H54 (cell line): ENCODE data around the gene RASL10B.

Experiments
- DNase-seq: peaks from one replicate; pipeline ENCODE4 v3.0.0; 2011; ENCODE audit warnings: low spot score, mixed read lengths; ENCODE audit not compliant: insufficient read length
- FAIRE-seq: peaks from 3 replicates; lab custom pipeline; 2011; peaks lifted over from hg19 to GRCh38; lab: Jason Lieb, UNC
- POLR2A ChIP-seq: IDR thresholded peaks from 2 replicates; pipeline ENCODE4 v1.6.1; 2011; ENCODE audit warnings: low read depth, mild to moderate bottlenecking, low read length

The RASL10B gene

DNA sequence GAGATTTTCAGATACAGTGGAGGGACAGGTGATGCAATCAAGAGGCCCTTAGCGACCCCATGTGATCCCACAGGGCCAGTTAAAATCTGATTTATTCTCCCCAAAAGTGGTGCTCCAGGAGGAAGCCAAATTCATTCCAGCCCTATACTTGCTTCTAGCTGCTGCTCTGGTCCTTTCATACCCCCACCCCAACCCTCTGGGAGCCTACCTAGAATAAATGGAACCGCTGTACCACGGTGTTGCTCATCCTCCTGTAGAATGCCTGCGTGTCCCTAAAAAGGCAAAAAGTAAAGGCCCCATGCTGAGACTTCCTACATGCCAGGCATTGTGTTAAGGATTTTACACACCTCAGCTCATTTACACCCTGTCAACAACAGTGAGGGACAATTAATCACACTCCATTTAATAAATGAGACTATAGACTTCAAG, 2.0 kb upstream of the RASL10B start:
- DNase-seq (no peak), FAIRE-seq (no peak)
- no peak for TF ChIP-seq POLR2A

DNA sequence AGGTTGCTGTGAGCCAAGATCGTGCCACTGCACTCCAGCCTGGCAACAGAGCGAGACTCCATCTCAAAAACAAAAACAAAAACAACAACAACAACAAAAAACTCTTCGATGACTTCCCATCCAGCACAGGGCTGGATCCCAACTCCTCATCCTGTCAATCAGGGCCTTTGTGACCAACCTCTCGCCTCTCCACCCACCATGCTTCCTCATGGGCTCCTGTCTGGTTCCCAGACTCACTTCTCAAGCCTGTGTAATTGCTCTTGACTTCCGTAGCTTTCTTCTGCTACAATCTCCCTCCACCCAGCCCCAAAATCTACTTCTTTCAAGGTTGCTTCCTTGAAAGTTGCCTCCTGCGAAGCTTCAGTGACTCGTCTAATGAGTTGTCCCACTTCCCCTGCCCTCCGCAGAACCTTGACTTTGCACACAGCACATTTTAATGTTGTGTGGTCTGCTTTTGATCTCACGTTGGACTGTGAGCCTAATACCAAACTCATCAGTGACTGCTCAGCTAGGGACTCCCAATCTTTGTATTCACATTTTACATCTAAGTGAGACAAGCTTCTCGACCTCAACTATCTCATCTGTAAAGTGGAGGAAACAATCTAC, 936 bp upstream of the RASL10B start:
- DNase-seq, result no peak
- no peak for TF ChIP-seq POLR2A
- FAIRE-seq, result no peak

DNA sequence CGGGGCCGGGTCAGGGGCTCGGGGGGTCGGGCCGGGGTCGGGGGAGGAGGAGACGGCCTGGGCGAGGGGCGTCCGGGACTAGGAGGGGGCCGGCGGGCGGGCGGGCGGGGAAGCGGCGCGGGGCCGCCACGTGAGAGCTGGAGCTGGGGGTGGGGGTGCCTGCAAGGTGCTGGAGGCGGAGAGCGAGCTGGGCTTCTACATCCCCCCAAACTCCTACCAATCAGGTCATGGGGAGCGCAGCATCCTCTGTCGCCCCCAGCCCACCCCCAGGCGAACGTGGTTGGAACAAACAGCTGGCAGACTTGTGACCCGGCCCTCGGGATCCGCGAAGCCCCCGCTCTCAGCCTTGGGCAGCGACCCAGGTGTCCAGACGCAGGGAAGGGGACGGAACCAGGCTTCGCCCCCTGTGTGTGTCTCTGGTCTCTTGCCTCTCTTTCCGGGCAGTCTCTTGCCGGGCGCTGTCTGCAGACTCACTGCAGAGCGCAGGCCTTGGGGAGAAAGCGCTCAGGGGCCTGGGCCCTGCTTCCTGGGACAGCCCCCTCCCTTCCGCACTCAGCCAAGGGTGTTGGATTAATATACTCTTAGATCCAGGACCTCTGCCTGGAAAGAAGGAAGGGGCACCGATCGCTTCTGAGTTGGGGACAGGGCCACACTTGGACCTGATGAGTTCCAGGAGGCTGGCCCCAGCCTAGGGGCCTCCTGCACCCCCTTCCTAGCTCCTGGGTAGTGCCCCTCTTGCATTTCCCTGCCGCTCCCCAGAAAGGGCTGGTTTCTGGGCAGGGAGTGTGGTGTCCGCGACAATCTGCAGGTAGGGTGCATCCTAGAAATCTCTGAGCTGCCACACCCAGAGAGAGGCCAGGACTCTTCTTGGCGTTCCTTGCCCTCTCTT, 722 bp downstream of the RASL10B start:
- TF ChIP-seq POLR2A, result no peak
- FAIRE-seq, result no peak
- DNase-seq, result no peak

DNA sequence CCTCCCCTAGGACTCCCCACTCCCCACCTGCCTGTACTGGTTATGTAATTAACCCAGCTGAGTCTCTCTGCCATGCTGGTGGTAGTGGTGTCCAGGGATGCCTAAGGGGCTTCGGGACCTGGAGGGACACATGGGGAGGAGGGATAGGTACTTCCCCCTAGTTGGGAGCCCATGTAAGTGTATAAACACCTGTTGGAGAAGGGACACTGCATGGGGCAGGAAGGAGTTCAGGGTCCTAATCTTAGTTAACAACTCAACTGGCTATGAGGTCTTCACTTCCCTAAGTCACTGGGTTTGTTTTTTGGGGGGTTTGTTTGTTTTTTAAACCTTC, 1.3 kb downstream of the RASL10B start:
- FAIRE-seq (no peak), DNase-seq (no peak)
- TF ChIP-seq POLR2A, result no peak

DNA sequence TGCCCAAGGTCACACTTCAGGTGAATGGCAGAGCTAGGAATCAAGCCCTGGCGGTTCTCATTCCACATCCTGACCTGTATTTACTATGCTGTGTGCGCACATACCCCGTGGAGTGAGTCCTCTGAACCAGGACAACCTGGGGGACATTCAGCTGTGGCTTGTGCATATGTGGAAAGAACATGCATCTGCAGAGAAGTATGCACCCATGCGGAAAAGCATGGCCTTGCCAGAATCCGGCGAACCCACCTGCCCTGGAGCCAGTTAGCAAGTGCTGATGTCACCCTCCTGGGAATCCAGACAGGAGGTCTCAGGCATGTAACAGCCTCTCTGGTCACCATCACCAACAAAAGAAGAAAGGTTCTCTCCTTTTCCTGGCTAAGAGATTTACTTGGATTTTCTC, 1.9 kb downstream of the RASL10B start:
- TF ChIP-seq POLR2A, result no peak
- DNase-seq, result no peak
- FAIRE-seq, result no peak

DNA sequence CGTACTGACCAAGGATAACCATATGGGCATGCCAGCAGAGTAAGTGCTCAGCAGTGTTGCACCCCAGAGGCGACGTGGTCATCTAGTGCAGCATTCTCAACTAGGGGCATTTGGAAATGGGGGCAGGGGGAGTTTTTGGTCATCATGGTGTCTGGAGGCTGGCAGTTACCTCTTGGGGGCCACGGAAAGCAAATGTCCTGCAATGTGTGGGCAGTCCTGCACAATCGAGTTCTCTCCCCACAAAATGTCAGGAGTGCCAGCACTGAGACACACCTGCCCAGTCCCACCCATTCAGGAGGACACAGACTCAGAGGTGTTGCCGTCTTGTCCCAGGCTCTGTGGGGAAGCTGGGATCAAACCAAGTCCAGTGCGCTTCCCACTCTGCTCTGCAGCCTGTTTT, 3.0 kb downstream of the RASL10B start:
- DNase-seq (no peak), FAIRE-seq (no peak)
- TF ChIP-seq POLR2A, result no peak

DNA sequence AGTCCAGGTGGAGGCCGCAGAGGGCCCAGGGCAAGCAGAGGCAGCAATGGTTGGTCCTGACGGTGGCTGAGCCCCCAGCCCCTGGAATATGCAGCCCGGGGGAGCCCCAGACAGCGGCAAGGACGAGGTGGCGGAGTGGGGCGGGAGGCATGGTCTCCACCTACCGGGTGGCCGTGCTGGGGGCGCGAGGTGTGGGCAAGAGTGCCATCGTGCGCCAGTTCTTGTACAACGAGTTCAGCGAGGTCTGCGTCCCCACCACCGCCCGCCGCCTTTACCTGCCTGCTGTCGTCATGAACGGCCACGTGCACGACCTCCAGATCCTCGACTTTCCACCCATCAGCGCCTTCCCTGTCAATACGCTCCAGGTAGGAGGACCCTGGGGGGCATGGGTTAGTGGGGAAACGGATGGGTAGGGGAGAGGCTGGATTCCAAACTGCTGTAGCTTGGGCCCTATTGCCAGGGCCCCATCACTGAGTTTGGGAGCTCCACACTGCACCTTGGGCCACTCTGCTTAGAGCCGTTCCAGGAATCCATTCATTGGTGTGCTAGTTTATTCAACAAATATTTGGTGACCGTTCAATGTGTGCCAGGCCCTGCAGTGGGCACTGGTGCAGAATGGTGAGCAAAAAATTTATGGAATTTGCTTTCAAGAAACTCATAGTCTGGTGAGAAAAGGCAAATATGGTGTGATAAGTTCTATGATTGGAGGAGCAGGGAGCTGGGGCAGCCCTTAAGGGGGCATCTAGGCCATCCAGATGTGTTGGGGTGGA, 3.8 kb downstream of the RASL10B start:
- no peak for FAIRE-seq
- no peak for TF ChIP-seq POLR2A

DNA sequence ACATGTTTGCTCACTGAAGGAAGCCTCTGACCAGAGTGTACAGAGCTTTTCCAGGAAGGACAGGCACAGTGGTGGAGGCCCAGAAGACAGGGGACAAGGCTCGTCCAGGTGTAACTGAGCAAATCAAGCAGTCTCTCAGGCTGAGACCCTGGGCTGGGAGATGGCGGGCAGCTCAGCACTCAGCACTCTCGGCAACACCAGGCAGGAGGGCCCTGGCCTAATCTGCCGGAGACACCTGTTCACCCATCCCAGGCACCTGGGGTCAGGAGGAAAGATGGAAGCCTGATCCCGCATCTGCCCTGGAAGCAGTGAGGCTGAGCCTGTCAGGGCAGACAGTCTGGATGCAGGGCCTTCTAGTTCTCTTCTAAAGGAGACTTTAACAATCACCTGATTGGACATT, 4.8 kb downstream of the RASL10B start:
- FAIRE-seq, result no peak
- no peak for DNase-seq
- TF ChIP-seq POLR2A, result no peak

More for the DNA sequence above, 3.8 kb downstream of the RASL10B start:
- no peak for DNase-seq

DNA sequence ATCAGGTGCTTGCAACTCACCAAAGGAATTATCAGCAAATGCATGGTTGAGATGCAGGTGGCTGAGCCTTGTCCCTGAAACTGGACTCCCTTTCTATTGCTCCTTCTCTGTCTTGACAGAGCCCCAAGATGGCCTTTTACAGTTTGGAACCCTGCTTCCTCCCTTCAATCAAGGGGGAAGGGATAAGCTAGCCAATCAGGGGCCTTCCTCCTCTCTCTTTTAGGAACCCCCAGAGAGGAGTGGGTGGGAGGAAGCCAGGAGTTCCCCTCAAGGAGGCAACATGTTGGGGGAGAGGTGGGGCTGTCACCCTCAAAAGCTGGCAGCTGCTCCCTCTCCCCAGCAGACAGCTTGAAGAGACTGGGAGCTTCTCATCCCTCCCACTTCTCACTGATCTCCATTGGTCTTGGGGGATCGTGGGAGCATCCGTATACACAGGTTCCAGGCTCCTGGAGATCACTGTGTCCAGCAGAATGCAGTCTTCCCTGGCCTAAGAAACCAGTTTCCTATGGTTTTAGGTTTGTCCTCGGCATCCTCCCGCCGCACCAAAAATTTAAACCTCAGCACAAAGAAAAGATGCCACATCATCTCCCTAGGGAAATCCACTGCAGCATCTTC, 7.2 kb downstream of the RASL10B start:
- FAIRE-seq (no peak), DNase-seq (no peak)
- TF ChIP-seq POLR2A, result no peak

DNA sequence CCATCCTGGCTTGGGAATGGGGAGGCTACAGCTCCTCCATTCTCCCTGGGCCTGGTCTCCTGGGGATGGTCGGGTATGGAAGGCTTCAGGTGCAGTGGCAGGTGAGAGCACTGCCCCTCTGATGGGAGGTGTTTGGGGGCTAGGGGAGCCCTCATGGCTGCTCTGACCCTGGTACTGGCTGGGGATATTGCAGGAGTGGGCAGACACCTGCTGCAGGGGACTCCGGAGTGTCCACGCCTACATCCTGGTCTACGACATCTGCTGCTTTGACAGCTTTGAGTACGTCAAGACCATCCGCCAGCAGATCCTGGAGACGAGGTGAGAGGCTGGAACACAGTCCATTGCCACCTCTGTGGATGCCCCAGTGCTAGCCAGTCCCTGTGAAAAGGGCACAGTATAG, 8.8 kb downstream of the RASL10B start:
- DNase-seq, result no peak
- no peak for TF ChIP-seq POLR2A
- no peak for FAIRE-seq

DNA sequence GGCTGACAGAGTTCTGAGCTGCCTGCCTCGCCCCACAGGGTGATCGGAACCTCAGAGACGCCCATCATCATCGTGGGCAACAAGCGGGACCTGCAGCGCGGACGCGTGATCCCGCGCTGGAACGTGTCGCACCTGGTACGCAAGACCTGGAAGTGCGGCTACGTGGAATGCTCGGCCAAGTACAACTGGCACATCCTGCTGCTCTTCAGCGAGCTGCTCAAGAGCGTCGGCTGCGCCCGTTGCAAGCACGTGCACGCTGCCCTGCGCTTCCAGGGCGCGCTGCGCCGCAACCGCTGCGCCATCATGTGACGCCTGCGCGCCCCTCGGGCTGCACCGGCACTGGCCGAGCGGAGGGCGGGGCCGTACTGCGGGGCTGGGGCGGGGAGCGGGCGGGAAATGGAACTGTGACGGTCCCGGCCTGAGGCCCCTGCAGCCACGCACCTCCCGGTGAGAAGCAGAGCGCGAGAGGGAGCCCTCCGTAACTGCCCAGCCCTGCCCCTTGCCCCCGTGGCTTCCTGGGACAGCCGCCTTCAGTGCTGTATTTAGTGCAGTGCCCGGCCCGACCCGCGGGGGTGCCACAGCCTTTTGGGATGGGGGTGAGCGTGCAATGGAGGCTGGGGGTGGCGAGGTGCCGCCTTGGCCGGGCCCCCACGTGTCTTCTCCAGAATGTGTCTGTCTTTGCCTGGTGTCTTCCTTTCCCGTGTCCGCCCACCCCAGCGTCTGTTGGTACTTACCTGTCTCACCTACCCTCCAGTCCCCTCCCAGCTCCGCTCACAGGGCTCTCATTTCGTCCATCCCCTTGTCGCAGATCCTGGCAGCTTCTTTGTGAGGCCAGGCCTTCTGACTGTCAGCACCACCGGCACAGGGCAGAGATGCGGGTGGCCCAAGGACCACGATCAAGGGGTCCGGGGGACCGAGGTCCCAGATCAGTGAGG, 9.8 kb downstream of the RASL10B start:
- FAIRE-seq, result no peak
- TF ChIP-seq POLR2A, result no peak
- no peak for DNase-seq

DNA sequence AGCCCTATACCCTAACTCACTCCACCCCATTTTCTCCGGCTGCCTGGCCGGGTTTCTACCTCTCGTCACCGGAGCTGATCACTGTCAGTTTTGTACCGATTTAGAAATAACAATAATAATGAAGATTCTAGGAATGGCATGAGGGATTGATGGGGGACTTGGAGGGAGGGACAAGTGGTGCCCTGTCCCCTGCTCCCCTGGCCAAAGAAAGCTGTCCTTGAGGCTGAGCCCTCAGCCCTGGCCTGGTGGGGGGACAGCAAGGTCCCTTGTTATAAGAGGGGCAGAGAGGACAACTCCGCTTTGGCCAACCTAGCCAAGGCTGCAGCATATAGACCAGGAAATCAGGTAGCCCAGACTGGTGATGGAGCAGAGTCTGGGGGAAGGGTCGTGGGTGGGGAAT, 11.1 kb downstream of the RASL10B start:
- FAIRE-seq, result no peak
- TF ChIP-seq POLR2A, result no peak

More for the DNA sequence above, 11.1 kb downstream of the RASL10B start:
- no peak for DNase-seq
